ENCODE results near the gene PRRC2A. TPM values are rescaled to one million over a fixed set of nuclear protein-coding genes. Genes with fewer than 3 reads are reported as not detected.

Gene PRRC2A
- total RNA-seq, 1 experiment from 2014 or later, result 318 TPM

- intact Hi-C loops (cut with micrococcal nuclease; ENCODE audit: unreplicated experiment) (no loop called here), in situ Hi-C loops (cut with HindIII; ENCODE audit: low pct_unique_long_range_greater_than_20kb, low sequenced_read_pairs) (no loop called here)
- TF ChIP-seq SIN3A (IDR thresholded peaks at IDR 0.05; ENCODE audit: borderline replicate concordance, insufficient read depth, low read depth, low read length) (no peak), POLR2AphosphoS5 (IDR thresholded peaks at IDR 0.05; ENCODE audit: low read depth, low read length) (no peak), TCF7L2 (IDR thresholded peaks at IDR 0.05; ENCODE audit: low read depth, low read length) (no peak), CTCF (IDR thresholded peaks at IDR 0.05) (no peak)
- TF ChIP-seq, protein P1, sequence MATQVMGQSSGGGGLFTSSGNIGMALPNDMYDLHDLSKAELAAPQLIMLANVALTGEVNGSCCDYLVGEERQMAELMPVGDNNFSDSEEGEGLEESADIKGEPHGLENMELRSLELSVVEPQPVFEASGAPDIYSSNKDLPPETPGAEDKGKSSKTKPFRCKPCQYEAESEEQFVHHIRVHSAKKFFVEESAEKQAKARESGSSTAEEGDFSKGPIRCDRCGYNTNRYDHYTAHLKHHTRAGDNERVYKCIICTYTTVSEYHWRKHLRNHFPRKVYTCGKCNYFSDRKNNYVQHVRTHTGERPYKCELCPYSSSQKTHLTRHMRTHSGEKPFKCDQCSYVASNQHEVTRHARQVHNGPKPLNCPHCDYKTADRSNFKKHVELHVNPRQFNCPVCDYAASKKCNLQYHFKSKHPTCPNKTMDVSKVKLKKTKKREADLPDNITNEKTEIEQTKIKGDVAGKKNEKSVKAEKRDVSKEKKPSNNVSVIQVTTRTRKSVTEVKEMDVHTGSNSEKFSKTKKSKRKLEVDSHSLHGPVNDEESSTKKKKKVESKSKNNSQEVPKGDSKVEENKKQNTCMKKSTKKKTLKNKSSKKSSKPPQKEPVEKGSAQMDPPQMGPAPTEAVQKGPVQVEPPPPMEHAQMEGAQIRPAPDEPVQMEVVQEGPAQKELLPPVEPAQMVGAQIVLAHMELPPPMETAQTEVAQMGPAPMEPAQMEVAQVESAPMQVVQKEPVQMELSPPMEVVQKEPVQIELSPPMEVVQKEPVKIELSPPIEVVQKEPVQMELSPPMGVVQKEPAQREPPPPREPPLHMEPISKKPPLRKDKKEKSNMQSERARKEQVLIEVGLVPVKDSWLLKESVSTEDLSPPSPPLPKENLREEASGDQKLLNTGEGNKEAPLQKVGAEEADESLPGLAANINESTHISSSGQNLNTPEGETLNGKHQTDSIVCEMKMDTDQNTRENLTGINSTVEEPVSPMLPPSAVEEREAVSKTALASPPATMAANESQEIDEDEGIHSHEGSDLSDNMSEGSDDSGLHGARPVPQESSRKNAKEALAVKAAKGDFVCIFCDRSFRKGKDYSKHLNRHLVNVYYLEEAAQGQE (IDR thresholded peaks at IDR 0.05; ENCODE audit: insufficient read depth in 1 of 2, low read depth in 2 of 2, low read length in 1 of 2), result no peak
- Histone ChIP-seq H3K4me3 (ENCODE audit: low read depth in 2 of 2, low read length in 2 of 2) (peak overlapping the region; percentile 99), H3K9me3 (ENCODE audit: control insufficient read depth, insufficient read depth, low read depth, low read length) (no peaks in the 10 kb centered on the region), H3K27me3 (ENCODE audit: control insufficient read depth, insufficient read depth, low read length) (no peaks in the 10 kb centered on the region), H3K4me1 (ENCODE audit: control insufficient read depth, insufficient read depth, low read length) (peaks cover 31% of the 10 kb centered on the region), H3K36me3 (ENCODE audit: control insufficient read depth, insufficient read depth, low read length) (peaks cover 10% of the 10 kb centered on the region; the same call in 1 of the 2 replicates), H3K27ac (ENCODE audit: low read length) (peak overlapping the region; percentile 98)
- ATAC-seq, result no peak
- no TSS peak for BruUV-seq (replicated peaks)
- ChIA-PET POLR2A (interaction anchor here (0.6 to 2.3 kb wide), 4 partner anchors 9 to 440 kb away, joined by 3 to 10 read pairs (median 6); partner anchors contain the start of genes BAG6 and HSPA1B), CTCF (interaction anchor here (0.7 kb wide), 1 partner anchor 9 kb away, joined by 6 read pairs; no protein-coding TSS in a partner anchor)
- DNase-seq (ENCODE audit: low read depth, low spot score), result no peak
Measured at GRCh38 chr6:31661262-31662123, 41.0 kb downstream of the PRRC2A start.

- no peak for ATAC-seq
- intact Hi-C loops (cut with micrococcal nuclease; ENCODE audit: unreplicated experiment), result no loop called here
- H3K4me1 ChIP-seq (ENCODE audit: control insufficient read depth, insufficient read depth, low read length), result peaks cover 34% of the 10 kb centered on the region
Measured at GRCh38 chr6:31662124-31662723, 41.7 kb downstream of the PRRC2A start.

More at GRCh38 chr6:31662124-31662723, 41.7 kb downstream of the PRRC2A start:
- in situ Hi-C loops (cut with HindIII; ENCODE audit: low pct_unique_long_range_greater_than_20kb, low sequenced_read_pairs), result no loop called here
- Histone ChIP-seq H3K9me3 (ENCODE audit: control insufficient read depth, insufficient read depth, low read depth, low read length) (no peaks in the 10 kb centered on the region), H3K27me3 (ENCODE audit: control insufficient read depth, insufficient read depth, low read length) (no peaks in the 10 kb centered on the region), H3K27ac (ENCODE audit: low read length) (no peak overlapping the region), H3K36me3 (ENCODE audit: control insufficient read depth, insufficient read depth, low read length) (peaks cover 15% of the 10 kb centered on the region; the same call in 1 of the 2 replicates), H3K4me3 (ENCODE audit: low read depth in 2 of 2, low read length in 2 of 2) (no peak overlapping the region)
- no peak for DNase-seq (ENCODE audit: low read depth, low spot score)
- POLR2A ChIA-PET, result interaction anchor here (2.3 kb wide), 1 partner anchor 9 kb away, joined by 10 read pairs; the partner anchor contains the start of gene BAG6
- no TSS peak for BruUV-seq (replicated peaks)
- TF ChIP-seq SIN3A (IDR thresholded peaks at IDR 0.05; ENCODE audit: borderline replicate concordance, insufficient read depth, low read depth, low read length) (no peak), TCF7L2 (IDR thresholded peaks at IDR 0.05; ENCODE audit: low read depth, low read length) (no peak), POLR2AphosphoS5 (IDR thresholded peaks at IDR 0.05; ENCODE audit: low read depth, low read length) (no peak), CTCF (IDR thresholded peaks at IDR 0.05) (no peak)
- TF ChIP-seq, protein P1 (IDR thresholded peaks at IDR 0.05; ENCODE audit: insufficient read depth in 1 of 2, low read depth in 2 of 2, low read length in 1 of 2), result no peak
- CTCF ChIA-PET, result no interaction called here

Data from Panc1 (cell line).